ENCODE data around the gene YY1.
A peak's percentile ranks its signal among the peaks of the same experiment; 100 is the strongest.
"Not testable (repeated sequence)": the region's sequence is repeated elsewhere in the genome, so short reads cannot be mapped to it uniquely, and the experiment has no call there.

YY1 gene

GRCh38 chr14:100246809-100247428 is 8.0 kb downstream of the YY1 start:
- peak; percentile 90 for DNase-seq

- DNase-seq, result no peak
These were observed 12.0 kb downstream of the YY1 start for GRCh38 chr14:100250732-100251465.

DNA sequence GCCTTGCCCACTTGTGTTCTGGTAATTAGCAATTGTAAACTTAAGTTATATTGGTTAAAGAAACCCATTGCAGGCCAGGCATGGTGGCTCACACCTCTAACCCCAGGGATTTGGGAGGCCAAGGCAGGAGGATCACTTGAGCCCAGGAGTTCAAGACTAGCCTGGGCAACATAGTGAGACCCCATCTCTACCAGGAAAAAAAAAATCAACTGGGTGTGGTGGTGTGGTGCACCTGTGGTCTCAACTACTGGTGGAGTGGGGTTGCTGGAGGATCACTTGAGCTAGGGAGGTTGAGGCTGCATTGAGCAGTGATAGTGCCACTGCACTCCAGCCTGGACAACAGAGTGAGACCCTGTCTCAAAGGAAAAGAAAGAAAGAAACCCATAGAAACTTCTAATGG is 13.7 kb downstream of the YY1 start:
- DNase-seq, result no peak

DNA sequence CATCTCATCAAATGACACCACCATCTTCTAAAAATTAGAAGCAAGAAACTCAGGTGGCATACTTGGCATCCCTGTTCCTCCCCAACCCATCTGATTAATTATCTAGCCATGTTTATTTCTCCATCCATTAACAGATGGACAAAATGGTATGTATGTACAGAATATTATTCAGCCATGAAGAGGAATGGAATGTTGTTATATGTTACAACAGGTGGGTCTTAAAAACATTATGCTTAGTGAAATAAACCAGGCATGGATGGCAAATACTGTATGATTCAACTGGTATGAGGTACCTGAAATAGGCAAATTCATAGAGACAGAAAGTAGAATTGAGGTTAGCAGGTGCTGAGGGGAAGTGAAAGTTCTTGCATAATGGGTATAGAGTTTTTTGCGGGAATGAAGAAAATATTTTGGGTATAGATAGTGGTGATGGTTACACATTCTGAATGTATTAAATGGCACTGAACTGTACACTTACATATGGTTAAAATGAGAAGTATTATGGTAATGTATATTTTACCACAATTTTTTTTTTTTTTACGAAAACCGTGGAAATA is 17.5 kb downstream of the YY1 start:
- DNase-seq, result no peak

- no peak for DNase-seq
These were observed 22.7 kb downstream of the YY1 start for GRCh38 chr14:100261621-100262020.

- DNase-seq, result no peak
These were observed 23.6 kb downstream of the YY1 start for GRCh38 chr14:100262545-100262944.

DNA sequence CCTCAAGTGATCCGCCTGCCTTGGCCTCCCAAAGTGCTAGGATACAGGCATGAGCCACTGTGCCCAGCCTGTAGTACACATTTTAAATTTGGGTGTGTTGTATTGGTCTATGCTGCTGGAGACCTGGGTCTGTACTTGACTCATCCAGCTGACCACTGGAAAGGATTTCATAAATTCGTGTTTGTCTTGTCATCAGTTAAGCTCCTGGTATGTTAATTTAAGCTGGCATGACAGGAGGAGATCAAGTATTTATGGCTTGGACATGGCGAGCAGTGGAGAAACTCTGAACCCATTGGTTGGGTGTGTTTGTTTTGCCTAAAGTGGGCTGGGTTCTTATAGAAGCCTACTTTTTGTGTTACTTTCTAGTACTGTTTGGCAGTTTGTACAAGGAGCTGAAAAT is 24.2 kb downstream of the YY1 start:
- DNase-seq, result no peak

DNA sequence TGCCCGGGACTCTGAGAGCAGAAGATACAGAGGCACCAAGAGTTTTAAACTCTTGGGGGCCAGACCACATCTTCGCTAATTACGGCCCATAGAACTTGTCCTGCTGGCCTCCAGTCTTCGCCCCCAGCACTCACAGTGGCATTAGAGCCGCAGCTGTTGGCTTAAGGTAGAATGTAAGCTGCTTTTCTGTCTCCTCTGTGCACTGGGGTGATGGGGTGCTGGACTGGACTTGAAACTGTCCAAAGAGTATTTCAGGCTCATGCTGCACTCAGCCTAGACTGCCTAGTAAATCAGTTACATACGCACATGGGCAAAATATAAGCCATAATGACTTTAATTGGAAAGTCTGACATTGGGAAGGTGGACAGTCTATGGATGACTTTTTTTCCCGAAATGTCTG is 29.0 kb downstream of the YY1 start:
- DNase-seq, result no peak

GRCh38 chr14:100268591-100269207 is 29.8 kb downstream of the YY1 start:
- DNase-seq, result no peak

DNA sequence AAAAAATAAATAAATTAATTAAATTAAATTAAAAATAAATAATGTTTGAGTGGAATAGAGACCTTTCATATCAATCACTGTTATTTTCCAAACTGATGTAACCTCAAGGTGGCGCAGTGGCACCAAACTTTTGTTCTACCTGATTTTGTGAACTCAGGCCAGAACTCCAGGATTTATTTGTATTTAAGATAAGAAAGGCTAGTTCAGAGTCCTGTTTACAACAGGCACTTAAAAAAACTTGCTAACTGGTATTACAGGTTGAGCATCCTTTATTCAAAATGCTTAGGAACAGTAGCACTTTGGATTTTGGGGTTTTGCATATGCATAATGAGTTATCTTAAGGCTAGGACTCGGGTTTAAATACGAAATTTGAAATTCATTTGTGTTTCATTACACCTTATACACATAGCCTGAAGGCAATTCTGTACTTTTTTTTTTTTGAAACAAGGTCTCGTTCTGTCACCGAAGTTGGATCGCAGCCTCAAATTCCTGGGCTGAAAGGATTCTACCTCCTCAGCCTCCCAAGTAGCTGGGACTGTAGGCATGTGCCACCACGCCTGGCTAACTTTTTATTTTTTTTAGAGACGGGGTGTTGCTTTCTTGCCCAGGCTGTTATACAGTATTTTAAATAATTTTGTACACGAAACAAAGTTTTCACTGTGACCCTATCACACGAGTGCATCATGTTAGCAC is 32.4 kb downstream of the YY1 start:
- peak; percentile 16 for DNase-seq

DNA sequence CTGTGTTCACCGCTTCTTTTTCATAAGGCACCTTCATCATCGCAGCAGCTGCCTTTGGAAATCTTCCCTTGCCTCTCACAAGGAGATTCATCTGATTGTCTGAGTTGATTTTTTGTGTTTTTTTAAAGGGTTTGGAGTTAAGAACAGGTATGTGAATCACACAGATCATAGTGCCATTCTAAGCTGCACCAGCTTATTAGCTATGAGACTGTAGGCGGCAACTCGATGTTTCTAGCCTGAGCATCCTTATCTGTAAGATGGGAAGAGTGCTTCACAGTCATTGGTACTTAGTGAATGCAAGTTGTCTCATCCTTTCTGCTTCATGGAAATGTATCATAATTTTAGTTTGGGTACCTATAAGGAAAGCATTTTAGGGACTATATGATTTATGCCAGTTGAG is 35.3 kb downstream of the YY1 start:
- DNase-seq, result no peak

- DNase-seq, result no peak
These were observed 36.3 kb downstream of the YY1 start for GRCh38 chr14:100275214-100275613.

DNA sequence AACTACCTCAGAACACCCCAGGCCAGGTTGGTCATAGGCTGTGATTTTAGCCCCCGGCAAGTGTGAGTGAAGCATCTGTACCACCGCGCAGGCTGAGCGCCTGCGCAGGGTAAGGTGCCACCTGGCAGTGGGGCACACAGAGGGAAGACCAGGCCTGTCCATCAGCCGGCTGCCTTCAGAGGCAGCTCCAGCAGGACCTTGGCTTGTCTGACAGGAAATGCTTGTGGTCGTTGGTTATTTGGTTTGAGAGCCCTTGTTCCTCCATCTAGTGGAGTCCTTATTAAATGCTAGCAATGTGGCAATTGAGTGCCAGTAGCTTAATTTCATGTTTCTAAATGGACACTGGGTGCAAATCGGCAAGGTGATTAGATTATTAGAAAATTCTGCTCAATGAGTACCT is 39.8 kb downstream of the YY1 start:
- no peak for DNase-seq

DNA sequence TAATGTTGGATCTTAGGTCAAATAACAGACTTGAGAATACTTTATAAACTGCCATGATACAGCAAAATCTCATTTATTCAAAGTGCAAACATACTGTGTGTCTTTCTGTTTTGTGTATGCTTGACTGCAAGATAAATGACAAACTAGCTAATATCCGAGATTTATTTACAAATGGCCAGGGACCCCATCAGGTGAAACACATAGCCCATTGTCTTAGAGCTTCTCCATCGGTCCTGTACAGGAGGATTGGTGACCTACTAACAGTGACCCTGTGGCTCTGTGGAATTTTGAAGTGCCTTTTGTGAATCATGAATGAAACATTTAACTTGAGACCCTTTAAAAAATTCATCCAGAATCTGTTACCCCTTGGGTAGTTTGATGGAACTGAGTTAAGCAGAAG is 40.2 kb downstream of the YY1 start:
- DNase-seq, result no peak

GRCh38 chr14:100279563-100279962 is 40.6 kb downstream of the YY1 start:
- no peak for DNase-seq

DNA sequence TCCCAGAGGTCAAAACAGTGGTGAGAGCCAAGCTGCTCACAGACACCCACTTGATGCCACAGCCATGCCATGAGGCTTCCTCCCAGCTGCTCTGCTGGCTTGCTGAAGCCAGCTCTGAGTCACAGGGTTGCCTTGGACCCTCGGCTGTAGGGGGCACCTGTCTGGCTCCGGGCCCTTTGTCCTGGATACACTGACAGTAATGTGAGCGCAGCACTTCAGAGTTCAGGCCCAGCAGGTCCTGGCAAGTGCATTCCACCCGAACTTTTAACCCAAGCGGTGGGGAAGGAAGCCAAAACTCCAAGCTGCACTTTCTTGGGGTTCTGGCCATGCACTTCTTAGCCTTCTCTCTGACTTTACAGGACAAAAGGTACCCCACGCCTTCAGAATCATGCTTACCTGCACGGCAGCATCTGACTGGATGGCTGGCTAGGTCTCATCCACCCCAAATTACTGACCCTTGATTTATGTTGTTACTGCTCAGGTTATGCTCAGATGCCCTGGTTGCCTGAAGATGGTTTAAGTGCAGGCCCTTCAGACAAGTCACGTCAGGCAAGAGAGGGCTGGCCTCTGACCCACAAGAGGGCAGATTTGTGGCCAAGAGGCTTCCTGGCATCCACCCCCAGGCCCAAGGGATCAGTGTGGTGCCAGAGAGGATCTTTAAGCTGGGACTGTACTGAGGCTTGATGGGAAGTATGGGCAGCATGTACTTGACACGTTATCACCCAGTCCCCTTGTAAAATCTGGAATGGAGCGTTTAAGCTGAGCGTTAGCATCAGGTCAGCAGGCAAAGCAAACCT is 42.5 kb downstream of the YY1 start:
- peak; percentile 9 for DNase-seq

DNA sequence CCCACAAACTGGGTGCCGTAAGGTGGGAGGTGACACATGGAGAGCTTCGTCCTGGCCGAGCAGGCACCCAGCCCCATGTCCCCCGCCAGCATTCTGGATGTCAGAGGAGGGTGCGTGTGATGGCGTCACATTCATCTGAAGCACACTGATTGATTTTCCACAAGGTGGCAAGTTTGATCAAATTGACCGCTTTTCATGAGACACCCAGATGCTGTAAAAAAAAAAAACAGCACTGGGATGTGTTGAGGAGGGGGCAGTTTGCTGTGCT is 43.1 kb downstream of the YY1 start:
- no peak for DNase-seq

GRCh38 chr14:100282766-100283419 is 43.9 kb downstream of the YY1 start:
- no peak for DNase-seq

DNA sequence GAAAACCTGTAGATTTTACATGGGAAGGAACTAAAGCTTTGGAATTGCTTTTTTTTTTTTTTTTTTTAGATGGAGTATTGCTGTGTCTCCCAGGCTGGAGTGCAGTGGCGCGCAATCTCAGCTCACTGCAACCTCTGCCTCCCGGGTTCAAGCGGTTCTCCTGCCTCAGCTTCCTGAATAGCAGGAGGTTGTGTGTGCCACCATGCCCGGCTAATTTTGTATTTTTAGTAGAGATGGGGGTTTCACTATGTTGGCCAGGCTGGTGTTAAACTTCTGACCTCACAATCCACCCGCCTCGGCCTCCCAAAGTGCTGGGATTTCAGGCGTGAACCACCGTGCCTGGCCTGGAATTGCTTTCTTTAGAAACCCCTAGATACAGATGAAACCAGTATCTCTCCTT is 44.5 kb downstream of the YY1 start:
- DNase-seq, result not testable (repeated sequence)

DNA sequence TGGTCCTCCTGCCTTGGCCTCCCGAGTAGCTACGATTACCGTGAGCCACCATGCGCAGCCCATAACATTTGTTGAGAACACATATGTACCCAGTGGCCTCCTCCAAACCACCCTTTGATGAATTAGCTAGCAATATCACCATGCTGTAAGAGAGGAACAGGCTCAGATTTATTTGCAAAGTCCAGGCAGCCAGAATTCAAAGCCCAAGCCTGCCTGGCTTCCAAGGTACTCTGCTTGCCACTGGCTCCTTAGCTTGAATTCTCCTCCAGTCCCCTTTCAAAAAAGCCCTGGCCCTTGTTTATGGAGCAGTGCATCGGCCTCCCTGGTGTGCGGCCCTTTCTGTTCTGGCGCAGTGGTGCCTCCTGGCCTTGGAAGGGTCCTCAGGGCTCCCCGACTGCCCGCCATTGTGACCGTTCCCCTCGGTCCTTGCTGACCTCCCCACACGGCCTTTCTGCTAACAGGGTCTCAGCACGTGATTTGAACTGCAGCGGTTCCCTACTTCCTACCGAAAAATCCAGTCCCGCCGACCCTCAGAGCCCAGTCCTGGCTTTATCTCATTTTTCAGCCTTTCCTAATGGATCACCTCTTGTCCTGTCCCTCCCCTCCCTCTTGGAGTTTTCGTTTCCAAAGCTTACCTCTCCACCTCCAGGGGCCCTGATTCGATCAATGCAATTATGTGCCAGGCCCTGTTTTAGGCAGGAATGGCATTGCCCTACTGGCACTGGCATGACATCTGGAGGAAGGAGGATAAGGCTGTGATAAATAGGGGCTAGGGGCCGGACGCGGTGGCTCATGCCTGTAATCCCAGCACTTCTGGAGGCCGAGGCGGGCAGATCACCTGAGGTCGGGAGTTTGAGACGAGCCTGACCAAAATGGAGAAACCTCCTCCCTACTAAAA is 45.3 kb downstream of the YY1 start:
- peak; percentile 20 for DNase-seq
